ENCODE measurements around the gene TRPV4.

The TRPV4 gene

DNA sequence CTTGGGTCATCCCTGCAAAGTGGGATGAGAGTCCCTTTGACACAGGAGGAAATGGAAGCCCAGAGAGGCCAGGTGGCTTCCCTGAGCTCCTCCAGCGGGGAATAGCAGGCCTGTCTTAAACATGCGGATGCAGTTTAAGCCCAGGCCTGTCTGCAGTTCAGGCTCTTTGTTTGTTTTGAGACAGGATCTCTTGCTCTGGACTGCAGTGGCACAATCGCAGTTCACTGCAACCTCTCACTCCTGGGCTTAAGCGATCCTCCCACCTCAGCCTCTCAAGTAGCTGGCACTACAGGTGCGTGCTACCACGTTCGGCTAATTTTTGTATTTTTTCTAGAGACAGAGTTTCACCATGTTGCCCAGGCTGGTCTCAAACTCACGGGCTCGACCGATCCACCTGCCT, 3.5 kb downstream of the TRPV4 start:
- no peak for DNase-seq

DNA sequence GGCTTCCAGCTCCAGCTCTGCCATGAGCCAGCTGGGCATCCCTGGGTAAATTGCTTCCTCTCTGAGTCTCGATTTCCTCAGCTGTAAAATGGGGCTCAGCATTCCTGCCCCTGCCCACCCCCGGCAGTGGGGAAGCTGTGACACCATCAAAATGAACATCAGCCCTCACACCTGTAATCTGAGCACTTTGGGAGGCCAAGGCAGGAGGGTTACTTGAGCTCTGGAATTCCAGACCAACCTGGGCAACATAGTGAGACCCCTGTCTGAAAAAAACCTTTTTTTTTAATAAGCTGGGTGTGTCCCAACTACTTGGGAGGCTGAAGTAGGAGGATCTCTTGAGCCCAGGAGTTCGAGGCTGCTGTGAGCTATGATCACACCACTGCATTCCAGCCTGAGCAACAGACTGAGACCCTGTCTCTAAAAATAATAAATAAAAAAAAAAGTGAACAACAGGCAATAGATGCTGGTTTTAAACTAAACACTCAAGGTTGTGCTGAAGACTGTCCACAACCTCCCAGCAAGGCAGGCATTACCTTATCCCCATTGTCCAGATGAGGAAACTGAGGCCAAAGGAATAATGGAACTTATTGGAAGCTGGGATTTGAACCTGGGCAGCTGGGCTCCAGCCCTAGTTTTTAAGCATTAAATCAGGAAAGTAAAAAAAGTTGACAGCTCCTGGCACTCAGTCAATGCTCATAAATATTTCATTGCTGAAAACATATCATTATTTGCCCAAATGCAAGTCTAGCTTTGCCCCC, 4.3 kb downstream of the TRPV4 start:
- no peak for DNase-seq

DNA sequence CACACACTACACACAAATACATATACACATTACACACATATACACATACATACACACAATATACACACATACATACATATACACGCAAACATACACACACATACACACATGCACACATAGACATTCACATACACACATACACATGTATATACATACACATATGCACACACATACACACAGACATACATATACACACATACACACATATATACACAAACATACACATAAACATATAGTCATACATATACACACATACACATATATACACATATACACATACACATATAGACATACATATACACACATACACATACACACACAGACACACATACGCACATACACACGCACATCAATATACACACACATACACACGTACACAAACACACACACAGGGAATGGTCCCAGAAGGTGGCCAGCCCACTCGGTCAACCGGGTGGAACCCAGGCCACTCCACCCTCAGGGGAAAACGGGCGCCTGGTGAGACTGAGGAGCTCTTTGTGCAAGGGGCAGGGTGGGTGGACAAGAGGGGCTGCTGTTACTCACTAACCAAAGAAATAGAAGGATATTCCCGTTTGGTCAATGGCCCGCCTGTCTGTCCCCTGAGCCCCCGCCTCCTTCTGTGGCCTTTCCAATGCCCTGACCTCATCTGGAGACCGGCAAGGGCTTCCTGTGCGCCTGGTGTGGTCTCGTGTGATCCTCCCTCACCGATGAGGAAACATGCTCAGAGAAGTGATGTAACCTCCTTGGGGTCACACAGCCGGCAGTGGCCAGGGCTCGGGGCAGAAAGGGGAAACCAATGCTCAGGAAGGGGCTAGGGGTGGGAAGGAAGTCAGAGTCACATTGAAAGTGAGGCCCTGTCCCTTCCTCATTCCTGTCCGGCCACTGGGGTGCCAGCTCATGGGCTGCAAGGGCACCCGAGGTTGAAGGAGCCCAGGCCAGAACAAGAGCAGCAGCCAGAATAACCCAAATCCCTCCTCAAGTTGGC, 5.3 kb downstream of the TRPV4 start:
- peak in 31 of 56 donors; percentile 3 to 53 (median 19) for DNase-seq

DNA sequence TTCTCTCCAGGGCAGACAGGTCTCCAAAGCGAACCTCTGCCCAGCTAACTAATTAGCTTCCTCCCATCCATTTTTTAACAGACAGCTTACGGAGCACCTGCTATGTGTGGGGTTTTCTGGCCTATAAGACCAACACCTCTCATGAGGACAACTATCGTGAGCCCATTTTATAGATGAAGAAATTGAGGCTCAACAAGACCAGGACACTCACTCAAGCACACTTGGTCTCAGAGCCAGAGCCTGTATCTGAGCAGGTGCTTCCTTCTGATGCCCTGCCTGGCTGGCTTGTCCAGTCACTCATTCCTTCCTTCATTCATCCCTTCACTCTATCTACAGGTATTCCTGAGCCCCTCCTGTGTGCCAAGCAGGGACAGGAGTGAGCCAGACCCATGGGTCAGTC, 6.1 kb downstream of the TRPV4 start:
- no peak for DNase-seq

DNA sequence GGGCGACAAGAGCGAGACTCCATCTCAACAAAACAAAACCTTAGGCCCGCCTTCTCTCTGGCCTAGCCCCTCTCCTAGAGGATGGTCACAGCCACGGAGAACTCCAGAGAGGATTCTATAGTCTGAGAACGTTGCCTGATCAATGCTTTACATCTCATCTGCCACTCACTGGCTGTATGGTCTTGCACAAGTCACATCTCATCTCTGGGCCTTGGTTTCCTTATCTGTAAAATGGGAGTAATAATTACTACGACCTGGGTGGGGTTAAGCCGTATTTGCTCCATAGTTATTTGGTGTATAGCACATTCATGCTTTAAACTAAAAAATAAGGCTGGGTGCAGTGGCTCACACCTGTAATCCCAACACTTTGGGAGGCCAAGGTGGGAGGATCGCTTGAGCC, 8.5 kb downstream of the TRPV4 start:
- DNase-seq, result no peak

DNA sequence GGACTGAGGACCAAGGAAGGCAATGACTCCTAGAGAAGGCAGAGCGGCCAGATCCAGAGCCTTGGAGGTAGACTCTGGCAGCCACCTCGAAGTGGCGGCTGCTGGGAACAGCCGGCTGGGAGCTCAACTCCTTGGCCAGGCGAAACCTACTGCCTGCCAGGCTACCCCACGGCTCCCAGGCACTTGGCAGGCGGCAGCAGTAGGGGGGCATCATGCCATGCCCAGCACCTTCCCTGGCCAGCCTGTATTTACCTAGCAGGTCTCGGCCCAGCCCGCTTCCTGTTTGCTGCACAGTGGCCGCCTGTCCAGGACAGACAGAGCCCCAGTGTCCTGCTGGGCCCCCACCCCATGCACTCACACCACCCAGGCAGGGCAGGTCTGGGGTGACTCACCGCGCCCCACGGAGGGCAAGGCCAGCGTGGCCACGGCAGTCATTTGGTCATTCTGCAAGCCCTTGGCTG, 10.2 kb downstream of the TRPV4 start:
- DNase-seq, result peak in 16 of 56 donors; percentile 1 to 50 (median 15)

DNA sequence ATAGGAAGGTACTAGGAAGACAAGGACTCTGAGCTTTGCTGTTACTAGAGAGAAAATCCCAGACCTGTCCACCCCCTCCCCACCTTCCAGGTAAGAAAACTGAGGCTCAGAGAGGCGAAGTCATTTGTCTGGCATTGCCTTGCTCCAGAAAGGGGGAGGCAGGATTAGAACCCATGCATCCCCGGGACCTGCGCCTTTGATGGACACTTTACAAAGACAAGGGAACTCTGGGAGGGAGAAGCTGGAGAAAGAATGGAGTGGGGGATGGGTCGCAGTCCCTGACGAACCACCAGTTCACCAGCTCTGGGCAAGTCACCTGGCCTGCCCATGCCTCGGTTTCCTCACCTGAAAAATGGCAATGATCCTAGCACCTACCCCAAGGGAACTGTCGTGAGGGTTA, 10.8 kb downstream of the TRPV4 start:
- no peak for DNase-seq

DNA sequence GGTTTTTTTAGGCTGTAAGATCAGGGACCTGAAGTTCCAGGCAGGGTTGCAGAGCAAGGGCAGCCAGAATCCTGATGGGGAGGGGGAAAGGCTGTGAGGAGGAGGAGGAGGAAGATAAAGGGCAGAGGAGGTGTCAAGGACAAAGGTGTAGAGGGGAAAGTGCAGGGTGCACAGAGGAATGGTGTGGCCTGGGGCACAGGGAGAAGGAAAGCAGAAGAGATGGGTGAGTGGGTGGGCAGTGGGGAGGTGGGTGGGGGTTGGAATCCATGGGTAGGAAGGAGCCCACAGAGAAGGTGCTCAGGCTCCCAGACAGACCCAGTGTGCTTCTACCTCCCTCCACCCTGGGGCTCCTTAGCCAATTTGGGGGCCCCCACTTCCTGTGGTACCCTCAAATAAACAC, 11.2 kb downstream of the TRPV4 start:
- DNase-seq, result no peak

DNA sequence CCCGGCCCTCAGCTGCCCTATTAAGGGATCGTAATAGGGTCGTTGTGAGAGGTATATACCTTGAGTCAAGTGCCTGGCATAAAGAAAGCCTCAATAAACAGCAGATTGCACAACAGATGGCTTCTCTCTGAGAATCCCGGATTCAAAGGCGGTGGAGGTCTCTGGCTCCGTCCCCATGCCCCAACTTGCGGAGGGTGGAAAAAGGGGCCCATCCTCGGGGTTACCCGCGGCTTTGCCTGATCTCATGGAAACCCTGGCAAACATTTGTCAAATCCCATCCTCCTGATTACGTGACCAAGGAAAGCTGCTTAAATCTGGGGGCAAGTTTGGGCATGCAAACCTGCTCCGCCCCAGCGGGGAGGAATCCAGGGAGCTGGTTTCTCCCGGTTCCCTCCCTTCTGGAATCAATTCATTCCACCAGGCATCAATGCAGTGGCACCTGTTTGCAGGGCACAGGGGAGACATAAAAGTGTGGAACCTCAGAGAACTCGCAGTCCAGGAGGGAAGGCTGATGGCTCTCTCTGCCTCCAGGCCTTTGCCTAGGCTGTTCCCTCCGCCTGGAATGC, 12.3 kb downstream of the TRPV4 start:
- no peak for DNase-seq

DNA sequence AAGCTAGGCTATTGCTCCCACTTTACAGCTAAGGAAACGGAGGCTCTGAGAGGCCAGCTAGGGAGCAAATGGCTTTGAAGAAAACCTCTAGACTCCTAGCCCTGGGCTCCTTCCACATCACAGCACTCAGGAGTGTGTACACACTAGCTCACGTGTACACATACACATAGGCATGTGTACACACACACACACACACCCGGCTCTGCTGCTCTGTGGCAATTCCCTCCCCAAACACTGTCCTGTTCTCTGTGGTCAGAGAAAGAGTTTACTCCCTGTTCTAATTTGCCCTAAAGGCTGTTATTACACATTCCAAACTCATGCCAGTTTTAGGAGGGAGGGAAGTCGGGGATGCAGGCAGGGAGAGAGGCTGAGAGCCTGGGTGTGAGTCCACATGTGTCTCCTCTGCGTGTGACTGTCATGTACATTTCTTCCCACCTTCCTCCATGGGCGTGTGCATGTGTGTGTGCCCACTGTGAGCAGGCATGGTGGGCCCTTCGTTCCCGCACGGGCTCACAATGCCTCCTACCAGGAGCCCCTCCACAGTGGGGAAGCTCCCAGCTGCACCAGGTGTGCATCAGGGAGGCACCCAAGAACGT, 14.2 kb downstream of the TRPV4 start:
- no peak for DNase-seq

DNA sequence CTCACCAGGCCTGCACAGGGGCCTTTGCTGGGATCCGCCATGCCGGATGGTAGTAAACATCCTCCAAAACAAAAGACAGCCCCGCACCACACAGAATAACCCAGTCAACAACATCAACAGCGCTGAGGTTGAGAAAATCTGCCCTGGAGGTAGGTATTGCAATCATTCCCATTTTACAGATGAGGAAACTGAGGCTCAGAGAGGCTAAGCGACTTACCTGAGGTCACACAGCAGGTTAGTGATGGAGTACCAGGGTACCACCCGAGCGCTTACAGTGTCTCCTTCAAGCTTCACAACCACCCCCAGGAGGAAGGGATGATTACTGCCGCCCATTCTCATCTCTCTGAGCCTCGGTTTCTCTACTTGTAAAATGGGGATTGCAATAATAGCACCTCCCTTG, 14.9 kb downstream of the TRPV4 start:
- no peak for DNase-seq

DNA sequence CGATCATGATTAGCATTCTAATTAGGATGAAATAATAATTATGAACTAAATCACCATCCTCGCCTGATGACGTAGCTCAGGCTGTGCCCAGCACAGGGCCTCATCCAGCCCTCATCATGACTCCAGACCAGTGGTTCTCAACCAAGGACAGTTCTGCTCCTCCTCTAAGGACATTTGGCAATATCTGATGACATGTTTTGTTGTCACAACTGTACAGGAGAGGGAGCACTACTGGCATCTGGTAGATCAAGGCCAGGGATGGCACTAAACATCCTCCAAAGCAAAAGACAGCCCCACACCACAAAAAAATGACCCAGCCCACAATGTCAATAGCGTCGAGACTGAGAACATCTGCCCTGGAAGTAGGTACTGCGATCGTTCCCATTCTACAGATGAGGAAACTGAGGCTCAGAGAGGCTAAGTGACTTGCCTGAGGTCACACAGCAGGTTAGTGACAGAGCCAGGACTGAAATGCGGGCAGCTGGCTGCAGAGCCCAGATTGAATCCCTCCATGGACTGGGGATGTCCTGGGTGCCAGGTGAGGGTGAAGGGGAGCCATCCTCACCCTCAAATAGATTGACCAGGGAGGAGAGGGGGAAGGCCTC, 15.5 kb downstream of the TRPV4 start:
- no peak for DNase-seq

DNA sequence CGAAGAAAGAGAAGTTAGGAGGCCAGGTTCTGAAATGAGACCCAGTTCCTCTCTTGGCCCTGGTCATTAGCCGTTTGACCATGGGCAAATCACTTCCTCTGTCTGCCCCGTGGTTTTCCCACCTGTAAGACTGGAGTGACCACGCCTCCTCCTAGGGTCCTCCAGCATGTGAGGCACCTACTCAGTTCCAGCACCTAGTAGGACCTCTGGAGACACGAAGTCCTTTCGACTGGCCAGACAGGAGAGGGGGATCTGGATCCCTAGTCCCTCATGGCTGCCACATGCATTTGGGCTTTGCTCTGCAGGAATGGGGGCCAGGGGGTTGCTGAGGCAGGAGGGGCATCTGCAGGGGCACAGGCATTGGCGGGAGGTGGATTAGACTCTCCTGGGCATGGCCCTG, 16.3 kb downstream of the TRPV4 start:
- DNase-seq, result no peak

DNA sequence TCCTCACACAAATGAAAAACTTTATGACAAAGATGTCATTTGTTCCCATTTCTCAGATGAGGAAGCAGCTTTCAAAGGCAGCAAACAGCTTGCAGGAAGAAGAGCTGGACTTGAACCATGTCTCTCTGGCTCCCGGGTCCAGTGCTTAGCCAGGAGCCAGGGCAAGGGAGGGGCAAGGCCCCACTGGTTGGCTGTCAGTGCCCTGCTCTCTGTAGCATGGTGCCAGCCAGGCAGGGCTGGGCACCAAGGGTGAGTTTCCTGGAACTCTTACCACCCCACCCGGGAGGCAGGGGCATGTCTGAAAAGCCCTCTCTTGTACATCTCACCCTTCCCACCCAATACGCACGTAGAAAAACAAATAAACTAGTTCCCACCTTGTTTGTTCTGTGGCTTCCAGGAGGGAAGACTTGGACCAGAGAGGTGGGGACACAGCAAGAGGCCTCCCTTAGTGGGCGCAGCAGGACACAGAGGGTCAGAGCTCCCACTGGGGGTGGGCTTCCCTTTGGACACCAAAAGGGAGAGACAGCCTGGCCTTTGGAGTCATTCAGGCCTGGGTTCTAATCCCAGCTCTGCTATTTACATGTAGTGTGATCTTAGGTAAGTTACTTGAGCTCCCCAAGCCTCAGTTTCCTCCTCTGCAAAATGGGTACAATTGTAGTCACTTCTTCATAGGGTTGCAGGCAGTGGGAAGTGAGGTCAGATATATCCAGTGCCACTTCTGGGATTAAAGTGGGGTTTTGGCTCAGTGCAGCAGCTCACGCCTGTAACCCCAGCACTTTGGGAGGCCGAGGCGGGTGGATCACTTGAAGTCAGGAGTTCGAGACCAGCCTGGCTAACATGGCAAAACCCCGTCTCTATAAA, 17.2 kb downstream of the TRPV4 start:
- DNase-seq, result no peak

DNA sequence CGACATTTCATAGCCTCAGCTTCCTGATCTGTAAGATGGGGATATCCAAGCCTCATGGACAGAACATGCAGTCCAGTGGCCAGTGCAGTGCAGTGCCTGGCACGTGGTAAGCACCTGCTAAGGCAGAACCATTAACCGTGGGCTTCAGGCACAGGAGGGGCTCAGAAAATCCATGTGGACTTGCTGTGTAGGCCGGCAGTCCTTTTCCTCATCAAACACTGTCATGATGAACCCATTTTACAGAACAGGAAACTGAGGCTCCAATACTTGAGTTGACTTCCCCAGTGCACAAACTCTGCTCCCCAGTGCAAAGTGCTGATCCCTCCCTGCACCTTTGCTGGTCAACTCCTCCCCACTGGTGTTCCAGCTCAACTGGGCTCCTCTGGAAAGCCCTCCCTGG, 18.0 kb downstream of the TRPV4 start:
- DNase-seq, result no peak

DNA sequence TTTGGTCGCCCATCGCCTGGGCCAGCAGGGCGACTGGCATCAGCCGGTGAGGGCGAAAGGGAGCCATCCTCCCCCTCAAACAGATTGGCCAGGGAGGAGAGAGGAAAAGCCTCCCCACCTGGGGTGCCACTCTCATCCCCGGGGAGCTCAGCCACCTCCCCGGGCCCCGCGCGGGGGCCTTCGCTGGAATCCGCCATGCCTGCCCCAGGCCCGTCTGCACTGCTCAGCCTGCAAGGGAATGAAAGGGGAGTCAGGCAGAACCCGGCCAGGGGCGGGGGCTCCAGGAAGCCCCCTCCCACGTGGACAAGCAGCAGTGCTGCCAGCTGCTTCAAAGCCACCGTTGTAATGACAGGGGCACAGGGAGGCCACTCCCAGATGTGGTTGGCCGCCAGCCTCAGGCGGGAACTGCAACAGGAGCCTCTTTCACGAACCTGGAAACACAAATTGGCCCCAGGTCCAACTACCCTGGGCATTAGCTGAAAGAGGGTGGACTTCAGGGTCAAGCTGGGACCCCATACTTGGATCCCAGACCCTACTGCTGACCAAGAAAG, 18.5 kb downstream of the TRPV4 start:
- no peak for DNase-seq

DNA sequence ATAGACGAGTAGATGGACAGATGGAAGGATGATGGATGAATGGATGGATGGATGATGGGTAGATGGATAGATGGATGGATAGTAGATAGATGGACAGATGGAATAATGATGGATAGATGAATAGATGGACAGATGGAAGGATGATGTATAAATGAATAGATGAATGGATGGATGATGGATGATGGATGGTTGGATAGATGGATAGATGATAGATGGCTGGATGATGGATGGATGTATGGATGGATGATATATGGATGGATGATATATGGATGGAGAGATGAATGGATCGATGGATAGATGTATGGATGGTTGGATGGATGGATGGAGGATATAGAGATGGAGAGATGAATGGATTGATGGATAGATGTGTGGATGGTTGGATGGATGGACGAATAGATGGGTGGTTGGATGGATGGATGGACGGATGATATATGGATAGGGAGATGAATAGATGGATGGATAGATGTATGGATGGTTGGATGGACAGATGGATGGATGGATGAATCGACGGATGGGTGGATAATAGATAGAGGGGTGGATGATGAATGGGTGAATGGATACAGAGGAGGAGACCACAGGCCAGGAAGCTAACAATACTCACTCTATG, 19.3 kb downstream of the TRPV4 start:
- DNase-seq, result no peak

DNA sequence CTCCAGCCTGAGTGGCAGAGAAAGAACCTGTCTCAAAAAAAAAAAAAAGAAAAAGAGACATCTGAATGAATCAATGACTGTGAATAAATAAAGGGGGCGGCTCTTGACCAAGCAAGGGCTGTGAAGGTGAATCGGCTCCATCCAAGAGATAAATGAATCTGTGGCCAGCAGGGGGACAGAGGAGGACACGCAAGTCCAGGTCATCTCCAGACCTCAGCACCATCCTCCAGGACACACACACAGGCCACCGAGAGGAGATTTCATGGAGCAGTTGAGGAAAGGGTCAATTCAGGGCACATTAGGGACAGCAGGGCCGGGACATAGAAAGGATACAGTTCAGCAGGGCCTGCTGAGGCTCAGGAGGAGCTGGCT, 21.6 kb downstream of the TRPV4 start:
- DNase-seq, result no peak

DNA sequence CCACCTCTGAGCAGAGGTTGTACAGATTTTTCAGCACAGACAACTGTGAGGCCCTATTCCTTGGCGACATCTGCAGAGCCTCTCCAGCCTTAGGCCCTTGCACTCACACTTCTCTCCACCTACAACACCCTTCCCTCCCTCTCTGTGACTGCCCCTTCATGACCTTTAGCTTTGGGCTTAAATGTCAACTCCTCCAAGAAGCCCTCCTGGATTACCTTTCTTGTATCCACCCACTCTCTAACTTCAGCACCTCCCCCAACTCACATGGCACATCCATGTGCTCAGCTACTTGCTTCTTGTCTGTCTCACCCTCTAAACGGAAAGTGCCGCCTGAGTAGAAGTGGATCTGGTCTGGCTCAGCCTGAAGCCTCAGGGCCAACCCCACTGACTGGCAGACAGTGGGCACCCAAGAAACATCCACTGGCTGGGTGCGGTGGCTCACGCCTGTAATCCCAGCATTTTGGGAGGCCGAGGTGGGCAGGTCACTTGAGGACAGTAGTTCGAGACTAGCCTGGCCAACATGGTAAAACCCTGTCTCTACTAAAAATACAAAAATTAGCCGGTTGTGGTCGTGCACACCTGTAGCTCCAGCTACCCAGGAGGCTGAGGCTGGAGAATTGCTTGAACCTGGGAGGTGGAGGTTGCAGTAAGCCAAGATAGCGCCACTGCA, 22.1 kb downstream of the TRPV4 start:
- no peak for DNase-seq
